Endodermal cell (in vitro differentiated cells): ENCODE results near the gene CTNNAL1. TPM values are rescaled to one million over a fixed set of nuclear protein-coding genes. Genes with fewer than 3 reads are reported as not detected.

Source experiments
- DNase-seq: peaks from one replicate; pipeline ENCODE4 v3.0.0-alpha.2; 2017
- H3K27ac ChIP-seq: 2 replicates; pipeline ENCODE4 v1.5.1; 2013; ENCODE audit warnings: mild to moderate bottlenecking, low read depth, low read length, moderate library complexity
- H3K27me3 ChIP-seq: 2 replicates; pipeline ENCODE4 v1.6.1; 2013; ENCODE audit warnings: mild to moderate bottlenecking, low read length, moderate library complexity; ENCODE audit not compliant: insufficient read depth, control insufficient read depth, poor library complexity, severe bottlenecking
- H3K36me3 ChIP-seq: 2 replicates; pipeline ENCODE4 v1.7.0; 2013; ENCODE audit warnings: mild to moderate bottlenecking, low read length, moderate library complexity; ENCODE audit not compliant: control insufficient read depth, insufficient read depth
- H3K4me1 ChIP-seq: one replicate; pipeline ENCODE4 v1.7.0; 2013; ENCODE audit warnings: low read length; ENCODE audit not compliant: control insufficient read depth, insufficient read depth
- H3K4me3 ChIP-seq: 2 replicates; pipeline ENCODE4 v1.5.1; 2013; ENCODE audit warnings: mild to moderate bottlenecking, low read length, moderate library complexity
- H3K9ac ChIP-seq: 2 replicates; pipeline ENCODE4 v1.6.1; 2013; ENCODE audit warnings: mild to moderate bottlenecking, low read length, moderate library complexity; ENCODE audit not compliant: poor library complexity, severe bottlenecking; ENCODE audit errors: extremely low read depth
- H3K9me3 ChIP-seq: 2 replicates; pipeline ENCODE4 v1.6.1; 2013; ENCODE audit warnings: mild to moderate bottlenecking, low read length, moderate library complexity; ENCODE audit not compliant: control insufficient read depth
- H3K27ac Mint-ChIP-seq: 2 replicates; pipeline ENCODE4 v1.8.0; 2020; ENCODE audit warnings: mixed read lengths
- H3K27me3 Mint-ChIP-seq: 2 replicates; pipeline ENCODE4 v1.8.0; 2021; ENCODE audit warnings: mild to moderate bottlenecking, mixed read lengths; ENCODE audit not compliant: insufficient read depth
- H3K36me3 Mint-ChIP-seq: 2 replicates; pipeline ENCODE4 v1.8.0; 2020; ENCODE audit warnings: low read depth, mixed read lengths
- H3K4me1 Mint-ChIP-seq: 2 replicates; pipeline ENCODE4 v1.8.0; 2020; ENCODE audit warnings: mixed read lengths
- H3K4me3 Mint-ChIP-seq: 2 replicates; pipeline ENCODE4 v1.8.0; 2020; ENCODE audit warnings: mild to moderate bottlenecking, moderate library complexity, mixed read lengths
- H3K9me3 Mint-ChIP-seq: 2 replicates; pipeline ENCODE4 v1.8.0; 2020; ENCODE audit warnings: mild to moderate bottlenecking, mixed read lengths
- CTCF ChIP-seq: fragments of 200-600 bp; sonication (generic); conservative IDR thresholded peaks from 2 replicates; pipeline ENCODE4 v1.5.0; 2021; ENCODE audit warnings: antibody characterized with exemption, mild to moderate bottlenecking
- WGBS, 2 experiments: methylation state at CpG; one replicate each; pipeline versions ENCODE4 v1.1.5 to v1.1.7; 2013; ENCODE audit warnings: missing lambda C conversion rate in 2 of 2, mixed read lengths in 1 of 2; ENCODE audit not compliant: insufficient coverage in 1 of 2, insufficient read length in 1 of 2; 5-methylcytosine and 5-hydroxymethylcytosine counted together
- total RNA-seq, 2 donors: library from RNA; stranded (reverse); fragmentation: NEBNext Ultra II Directional in 1 of 2; extraction: Animal tissue kit (Norgen Biotek cat#: 25700) in 1 of 2; gene quantifications; 2 replicates in 1 of 2; 3 replicates in 1 of 2; pipeline ENCODE4 v1.2.1, GENCODE V29; 2021

The CTNNAL1 gene
- total RNA-seq, 2 donors from 2014 or later = 80.1 to 82.1 TPM

DNA sequence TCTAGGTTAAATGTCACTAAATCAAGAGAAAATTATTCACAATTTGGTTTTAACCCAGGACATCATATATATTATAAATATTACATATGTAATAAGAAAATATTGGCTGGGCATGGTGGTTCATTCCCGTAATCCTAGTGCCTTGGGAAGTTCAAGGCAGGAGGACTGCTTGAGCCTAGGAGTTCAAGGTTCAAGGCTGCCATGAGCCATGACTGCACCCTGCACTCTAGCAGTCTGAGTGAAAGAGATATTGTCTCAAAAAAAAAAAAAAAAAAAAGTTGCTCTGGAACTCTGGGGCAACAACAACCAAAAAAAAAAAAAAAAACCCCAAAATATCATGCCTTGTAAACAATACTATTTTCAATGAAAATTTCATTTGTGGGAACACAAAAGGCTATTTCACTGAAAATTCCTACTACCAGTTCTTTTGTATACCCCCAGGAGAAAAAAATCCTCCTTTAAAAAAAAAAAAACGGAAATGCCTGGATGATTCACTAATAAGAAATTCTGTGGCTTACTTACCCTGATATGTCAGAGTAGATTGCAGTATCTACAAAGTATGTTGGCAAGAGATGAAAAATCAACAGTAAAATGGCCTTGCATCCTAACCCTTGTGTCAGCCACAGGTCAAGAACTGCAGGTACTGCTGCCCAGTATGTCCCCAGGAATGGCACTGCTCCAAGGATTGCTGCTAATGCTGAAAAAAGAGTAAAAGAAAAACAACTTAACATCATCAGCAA is 22.6 kb upstream of the CTNNAL1 start:
- Histone ChIP-seq H3K4me3 (no peak overlapping the region), H3K4me1 (no peaks in the 10 kb centered on the region), H3K9ac (no peak overlapping the region), H3K27ac (no peak overlapping the region), H3K27me3 (no peaks in the 10 kb centered on the region), H3K36me3 (peaks cover 72% of the 10 kb centered on the region), H3K9me3 (no peaks in the 10 kb centered on the region)
- Mint-ChIP-seq H3K36me3 (peaks cover 47% of the 10 kb centered on the region), H3K27ac (no peak overlapping the region), H3K4me1 (no peaks in the 10 kb centered on the region), H3K4me3 (no peak overlapping the region), H3K9me3 (no peaks in the 10 kb centered on the region), H3K27me3 (no peaks in the 10 kb centered on the region)
- TF ChIP-seq CTCF = no peak
- WGBS, 2 experiments = 67 to 95% methylated on average over 1 to 2 of the region's 2 CpGs
- DNase-seq = no peak

GRCh38 chr9:109033941-109034700 is 20.8 kb upstream of the CTNNAL1 start:
- peaks cover 64% of the 10 kb centered on the region for H3K36me3 ChIP-seq
- no peak overlapping the region for H3K4me3 Mint-ChIP-seq
- no peaks in the 10 kb centered on the region for H3K4me1 Mint-ChIP-seq
- no peak overlapping the region for H3K4me3 ChIP-seq
- no peak overlapping the region for H3K27ac Mint-ChIP-seq
- H3K27me3 ChIP-seq = no peaks in the 10 kb centered on the region
- no peaks in the 10 kb centered on the region for H3K27me3 Mint-ChIP-seq
- no peaks in the 10 kb centered on the region for H3K4me1 ChIP-seq
- DNase-seq = no peak
- H3K27ac ChIP-seq = no peak overlapping the region
- H3K9me3 Mint-ChIP-seq = no peaks in the 10 kb centered on the region
- H3K9ac ChIP-seq = no peak overlapping the region
- H3K9me3 ChIP-seq = no peaks in the 10 kb centered on the region
- peaks cover 38% of the 10 kb centered on the region for H3K36me3 Mint-ChIP-seq
- 80 to 96% methylated on average over 1 to 6 of the region's 6 CpGs for WGBS, 2 experiments
- TF ChIP-seq CTCF = no peak

DNA sequence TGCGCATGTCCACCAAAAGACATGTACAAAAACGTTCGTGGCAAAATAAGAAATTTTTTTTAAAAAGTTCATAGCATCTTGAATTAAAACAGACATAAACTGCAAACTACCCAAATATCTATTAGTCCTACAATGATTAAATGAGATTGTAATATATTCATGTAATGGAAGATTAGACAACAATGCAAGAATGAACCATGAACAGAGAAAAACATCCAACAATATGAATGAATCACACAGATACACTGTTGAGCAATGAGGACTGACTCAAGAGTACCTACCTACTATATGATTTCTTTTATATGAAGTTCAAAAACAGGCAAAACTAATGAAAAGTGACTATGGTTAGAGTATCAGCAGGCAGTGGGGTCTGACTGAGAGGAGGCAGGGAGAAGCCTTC is 17.9 kb upstream of the CTNNAL1 start:
- H3K9me3 ChIP-seq = no peaks in the 10 kb centered on the region
- H3K27ac Mint-ChIP-seq = no peak overlapping the region
- H3K9me3 Mint-ChIP-seq = no peaks in the 10 kb centered on the region
- H3K4me3 Mint-ChIP-seq = no peak overlapping the region
- H3K27me3 ChIP-seq = no peaks in the 10 kb centered on the region
- H3K4me1 Mint-ChIP-seq = peaks cover 15% of the 10 kb centered on the region
- no peak overlapping the region for H3K9ac ChIP-seq
- no peaks in the 10 kb centered on the region for H3K4me1 ChIP-seq
- peaks cover 46% of the 10 kb centered on the region for H3K36me3 ChIP-seq
- TF ChIP-seq CTCF = no peak
- whole genome bisulfite sequencing, 2 experiments = 92 to 100% methylated on average over 1 to 3 of the region's 3 CpGs
- H3K4me3 ChIP-seq = no peak overlapping the region
- peaks cover 40% of the 10 kb centered on the region for H3K36me3 Mint-ChIP-seq
- no peak overlapping the region for H3K27ac ChIP-seq
- DNase-seq = no peak
- H3K27me3 Mint-ChIP-seq = no peaks in the 10 kb centered on the region
